GM21381 (cell line): ENCODE measurements around the gene IL20RA.
"Not testable (repeated sequence)": the region's sequence is repeated elsewhere in the genome, so short reads cannot be mapped to it uniquely, and the experiment has no call there.

Experiments used
- ATAC-seq: cut with Tn5 transposase; IDR thresholded peaks from one replicate; pipeline ENCODE4 v1.9.1; 2021; ENCODE audit warnings: mild to moderate bottlenecking, moderate library complexity; ENCODE audit not compliant: unreplicated experiment

Gene IL20RA

DNA sequence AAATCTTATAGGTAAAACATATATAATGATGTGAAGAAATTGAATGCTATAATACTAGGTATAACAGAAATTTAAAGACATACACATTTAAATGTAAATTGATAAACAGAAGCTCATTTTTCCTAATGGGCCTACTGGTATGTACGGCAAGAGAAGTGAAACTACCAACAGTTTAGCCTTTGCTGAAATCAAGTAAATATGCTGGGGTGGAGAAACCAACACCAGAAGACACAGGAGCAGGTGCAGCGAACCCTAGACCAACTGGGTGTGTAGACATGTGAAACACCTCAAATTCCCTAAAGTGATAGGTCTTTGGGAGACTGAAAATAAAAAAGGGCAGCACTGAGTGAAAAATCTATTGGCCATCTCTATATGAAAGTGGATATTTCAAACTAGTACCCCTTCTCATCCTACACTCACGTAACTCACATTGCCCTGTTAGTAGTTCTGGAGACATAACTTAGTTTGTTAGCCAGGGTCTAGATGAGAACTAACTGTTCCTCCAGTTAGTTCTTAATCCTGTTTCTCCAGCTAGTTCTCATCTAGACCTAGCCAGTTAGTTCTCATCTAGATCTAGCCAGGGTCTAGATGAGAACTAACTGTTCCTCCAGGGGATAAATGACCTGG lies 69.6 kb downstream of the IL20RA start:
- ATAC-seq = no peak

DNA sequence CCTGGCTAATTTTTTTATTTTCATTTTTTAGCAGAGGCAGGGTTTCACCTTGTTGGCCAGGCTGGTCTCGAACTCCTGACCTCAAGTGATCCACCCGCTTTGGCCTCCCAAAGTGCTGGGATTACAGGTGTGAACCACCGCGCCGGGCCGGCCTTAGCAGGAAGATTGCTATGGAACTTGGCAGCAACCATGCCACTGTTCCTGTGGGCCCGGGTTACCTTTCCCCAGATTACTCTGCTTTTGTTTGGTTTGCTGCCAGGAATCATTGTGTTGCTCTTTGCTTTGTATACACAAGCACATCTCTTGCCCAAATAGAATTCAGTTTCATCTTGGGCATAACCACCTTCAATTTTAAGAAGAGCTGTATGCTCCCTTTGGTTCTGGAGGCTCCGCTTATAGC lies 71.0 kb downstream of the IL20RA start:
- not testable (repeated sequence) for ATAC-seq

GRCh38 chr6:136971609-136972008 lies 73.2 kb downstream of the IL20RA start:
- ATAC-seq = no peak

GRCh38 chr6:136969930-136970329 lies 74.8 kb downstream of the IL20RA start:
- ATAC-seq = no peak

GRCh38 chr6:136969433-136969832 lies 75.3 kb downstream of the IL20RA start:
- ATAC-seq = no peak

DNA sequence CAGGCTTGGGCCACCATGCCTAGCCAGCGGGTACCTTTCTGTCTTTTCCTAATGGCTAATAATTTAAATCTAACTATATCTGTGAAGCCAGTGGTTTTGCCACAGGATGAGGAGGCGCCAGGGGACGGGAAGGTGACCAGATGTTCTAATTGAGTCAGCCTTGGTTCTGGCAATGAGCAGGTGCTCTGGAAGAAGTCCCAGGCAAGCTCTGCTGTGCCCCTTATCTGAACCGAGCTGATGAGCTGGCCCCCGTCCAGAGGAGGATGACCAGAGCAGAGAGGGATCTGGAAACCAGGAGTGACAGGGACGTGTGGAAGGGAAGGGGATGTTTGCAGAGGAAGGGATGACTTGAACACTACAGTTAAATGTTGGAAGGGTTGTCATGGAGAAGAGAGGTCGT lies 75.9 kb downstream of the IL20RA start:
- ATAC-seq = no peak

DNA sequence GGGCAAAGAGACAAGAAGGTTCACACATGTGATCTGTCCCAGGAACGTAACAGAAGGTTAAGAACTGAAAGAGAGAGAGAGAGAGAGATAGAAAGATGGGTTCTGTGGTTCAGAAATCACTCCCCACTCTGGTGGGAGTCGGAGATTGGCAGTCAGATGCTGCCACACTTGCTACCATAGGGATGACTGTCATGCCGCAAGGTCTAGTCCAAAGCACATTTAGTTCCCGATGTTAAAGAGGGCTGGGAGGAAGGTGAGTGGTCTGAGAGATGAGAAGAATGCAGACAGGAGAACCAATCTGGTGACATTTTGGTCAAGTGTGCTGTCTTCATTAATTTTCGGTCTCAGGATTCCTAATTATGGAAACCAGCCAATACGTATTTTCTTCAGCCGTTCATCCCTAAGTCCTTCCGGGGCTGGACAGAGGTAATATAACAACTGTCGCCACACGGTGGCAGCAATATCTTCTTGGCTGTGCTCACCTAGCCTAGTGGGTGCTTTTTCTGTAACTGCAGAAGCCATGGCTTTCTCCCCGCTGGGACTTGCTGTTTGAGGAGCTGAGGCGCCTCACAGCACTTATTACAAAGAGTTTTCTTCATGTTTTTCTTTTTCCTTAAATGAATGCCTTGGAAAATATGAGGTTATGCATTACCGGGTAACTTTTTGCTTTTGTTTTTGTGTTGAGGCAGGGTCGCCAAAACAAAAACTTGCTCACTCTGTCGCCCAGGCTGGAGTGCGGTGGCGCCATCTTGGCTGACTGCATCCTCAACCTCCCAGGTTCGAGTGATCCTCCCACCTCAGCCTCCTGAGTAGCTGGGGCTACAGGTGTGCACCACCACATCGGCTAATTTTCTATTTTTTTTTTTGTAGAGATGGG lies 76.7 kb downstream of the IL20RA start:
- peak; percentile 81 for ATAC-seq

- no peak for ATAC-seq
These were observed 80.4 kb downstream of the IL20RA start for GRCh38 chr6:136964398-136964797.

- ATAC-seq = no peak
These were observed 81.5 kb downstream of the IL20RA start for GRCh38 chr6:136963259-136963658.

- ATAC-seq = no peak
These were observed 82.1 kb downstream of the IL20RA start for GRCh38 chr6:136962661-136963060.

DNA sequence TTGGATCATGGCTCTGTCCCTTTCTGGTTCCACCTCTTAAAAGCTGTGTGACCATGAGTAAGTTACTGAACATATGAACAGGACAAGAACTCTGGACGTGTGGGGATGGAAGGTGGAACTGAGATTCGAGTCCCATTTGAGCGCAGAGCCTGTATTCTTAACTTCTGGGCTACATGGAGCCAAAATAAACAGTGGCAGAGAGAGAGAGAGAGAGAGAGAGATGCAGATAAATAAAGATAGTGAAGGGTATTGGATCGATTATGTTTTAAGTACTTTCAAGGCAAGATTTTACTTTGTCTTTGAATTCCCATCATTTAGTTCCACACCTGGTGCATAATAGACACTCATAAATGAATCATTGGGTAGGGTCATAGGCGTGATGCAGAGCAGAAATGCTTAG lies 82.9 kb downstream of the IL20RA start:
- no peak for ATAC-seq

DNA sequence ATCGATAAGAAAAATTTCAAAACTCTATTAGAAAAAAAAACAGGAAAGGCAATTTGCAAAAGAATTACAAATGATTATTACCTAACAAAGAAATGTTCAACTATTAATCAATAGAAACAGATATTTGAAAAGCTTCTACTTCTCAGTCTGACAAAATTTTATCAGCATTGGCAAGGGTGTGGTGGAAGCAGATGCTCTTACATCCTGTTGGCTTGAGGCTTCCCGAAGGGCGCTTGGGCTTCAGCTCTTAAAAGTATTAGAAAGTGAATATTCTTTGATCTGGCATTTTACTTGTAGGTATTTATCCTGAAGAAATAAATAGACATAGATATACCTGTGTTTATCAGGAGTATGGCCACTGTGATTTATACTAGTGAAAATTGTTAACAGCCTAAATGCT lies 84.0 kb downstream of the IL20RA start:
- ATAC-seq = no peak

GRCh38 chr6:136959935-136960334 lies 84.8 kb downstream of the IL20RA start:
- ATAC-seq = not testable (repeated sequence)

- no peak for ATAC-seq
These were observed 85.3 kb downstream of the IL20RA start for GRCh38 chr6:136959471-136959891.

- no peak for ATAC-seq
These were observed 86.6 kb downstream of the IL20RA start for GRCh38 chr6:136958168-136958567.

DNA sequence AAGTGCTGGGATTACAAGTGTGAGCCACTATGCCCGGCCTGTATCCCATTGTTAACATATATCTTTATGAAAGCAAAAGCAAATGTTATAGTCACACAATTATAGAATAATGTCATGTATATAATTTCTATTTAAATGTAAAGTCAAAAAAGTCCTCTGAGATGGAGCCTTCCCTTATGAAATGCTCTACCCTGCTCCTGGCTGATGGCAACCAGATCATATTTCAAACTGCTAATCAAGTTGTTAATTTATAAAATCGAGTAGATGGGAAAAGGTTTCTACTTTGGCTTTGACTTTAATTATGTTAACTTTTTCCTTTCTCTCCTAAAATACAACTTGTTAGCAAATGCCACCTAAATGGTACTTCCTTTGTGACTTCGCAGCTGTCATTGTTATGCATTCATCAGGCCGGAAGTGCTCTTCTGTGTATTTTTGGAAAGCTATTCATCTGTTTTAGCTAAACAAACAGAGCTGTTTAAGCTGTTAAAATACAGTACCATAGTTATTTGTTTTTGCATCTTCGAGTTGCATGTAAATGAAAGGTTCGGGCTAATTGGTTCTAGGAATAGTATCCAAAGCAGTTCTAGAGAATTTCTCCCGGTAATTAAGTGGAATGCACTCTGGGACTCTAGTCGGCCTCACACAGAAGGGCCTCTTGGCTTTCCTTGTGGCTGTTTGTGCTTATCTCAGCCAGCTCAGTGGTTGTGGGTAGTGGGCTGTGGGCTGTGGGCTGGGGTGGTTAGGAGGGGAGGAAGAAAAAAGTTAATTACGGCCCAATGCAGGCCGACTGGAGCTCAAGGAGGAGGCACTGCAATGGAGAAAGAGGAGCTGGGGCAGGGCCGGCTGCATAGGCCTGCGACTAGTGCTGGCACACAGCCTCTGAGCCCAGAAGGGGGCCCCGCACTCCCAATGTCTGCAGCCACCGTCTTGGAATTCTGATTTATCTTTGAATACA lies 87.9 kb downstream of the IL20RA start:
- ATAC-seq = no peak

DNA sequence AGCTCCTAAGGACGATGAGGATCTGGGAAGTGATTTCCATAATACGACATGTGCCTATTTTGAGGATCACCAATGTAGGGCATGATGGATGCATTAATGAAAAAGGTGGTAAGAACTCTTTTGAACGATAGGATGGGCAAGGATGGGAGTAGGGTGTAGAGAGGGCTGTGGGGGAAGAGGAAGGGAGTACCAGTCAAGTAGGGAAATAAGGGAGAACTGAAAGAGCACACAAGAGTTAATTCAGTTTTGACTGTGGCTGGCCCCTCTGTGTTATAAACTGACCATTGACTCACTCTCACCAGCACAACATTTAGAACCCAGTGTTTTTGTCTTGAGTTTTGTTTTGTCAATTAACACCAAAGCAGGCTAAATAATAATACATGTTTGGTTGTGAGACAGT lies 89.6 kb downstream of the IL20RA start:
- ATAC-seq = no peak

- no peak for ATAC-seq
These were observed 92.0 kb downstream of the IL20RA start for GRCh38 chr6:136952714-136953260.

DNA sequence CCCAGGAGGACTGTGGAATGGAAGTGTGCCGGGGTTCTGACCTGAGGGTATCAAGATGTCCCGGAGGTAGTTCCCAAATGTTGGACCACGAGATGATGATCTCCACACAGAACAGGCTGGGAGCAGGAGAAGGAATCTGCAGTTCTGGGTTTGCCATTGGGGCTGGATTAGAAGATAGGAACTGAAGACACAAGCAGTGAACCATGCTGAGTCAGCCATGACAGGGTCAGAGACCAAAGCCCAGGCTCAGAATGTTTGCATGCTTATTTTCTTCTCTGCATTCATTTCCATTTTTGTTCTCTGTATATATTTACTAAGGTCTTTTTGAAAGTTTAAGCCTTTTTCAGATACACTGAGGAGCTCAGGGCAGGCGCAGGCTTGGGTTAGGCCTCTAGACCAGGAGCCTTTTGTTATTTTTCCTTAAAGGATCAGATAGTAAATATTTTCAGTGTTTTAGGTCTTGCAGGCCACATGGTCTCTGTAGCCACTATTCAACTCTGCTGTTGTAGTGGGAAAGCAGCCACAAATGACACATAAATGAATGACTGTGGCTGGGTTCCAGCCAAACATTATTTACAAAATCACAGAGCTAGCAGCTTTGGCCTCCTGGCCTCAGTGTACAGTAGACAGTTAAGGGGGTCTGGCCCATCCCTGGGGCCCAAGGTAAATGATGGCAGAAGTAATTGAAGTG lies 94.2 kb downstream of the IL20RA start:
- no peak for ATAC-seq
